HCT116 (cell line): ENCODE data around the gene WHAMM. TPM values are rescaled to one million over a fixed set of nuclear protein-coding genes. Genes with fewer than 3 reads are reported as not detected.

Source experiments
- ATAC-seq: fragments of 200-7000 bp; cut with Tn5 transposase; 2 replicates; pipeline ENCODE4 v1.9.1; 2020; ENCODE audit warnings: mild to moderate bottlenecking, moderate library complexity
- BruUV-seq: library from RNA; stranded (reverse); fragments of 400-500 nt; replicated peaks from 2 replicates; lab custom pipeline; 2021; lab: Mats Ljungman, UMichigan
- CTCF ChIA-PET: fragments of 300-600 bp; sonication (Branson Sonifier 250); formaldehyde crosslinking; loops from one replicate; lab custom pipeline; 2021; ENCODE audit warnings: antibody characterized with exemption; lab: Charles Lee
- POLR2A ChIA-PET: fragments of 300-600, 350-600 bp; sonication (Branson Sonifier 250); formaldehyde crosslinking; loops from one replicate; lab custom pipeline; 2021; ENCODE audit warnings: antibody characterized with exemption; lab: Charles Lee
- RAD21 ChIA-PET, 2 experiments: fragments of 300-600 bp; sonication (Branson Sonifier 250); formaldehyde crosslinking; loops; one replicate each; lab custom pipeline; 2023; ENCODE audit warnings: low total read pairs in 2 of 2; ENCODE audit not compliant: uncharacterized antibody in 2 of 2, unreplicated experiment in 2 of 2, low non-redundant PET in 1 of 2; lab: Charles Lee
- DNase-seq: peaks from one replicate; pipeline ENCODE4 v3.0.0-alpha.2; 2010; ENCODE audit warnings: low read depth, low spot score
- H2AFZ ChIP-seq: fragments of 200-600 bp; shearing (Covaris generic), sonication (generic); 2 replicates; pipeline ENCODE4 v1.6.1; 2017; ENCODE audit warnings: low read depth, mixed run types, mixed read lengths, antibody characterized with exemption, low read length; ENCODE audit not compliant: poor library complexity, severe bottlenecking
- H3K27ac ChIP-seq: 2 replicates; pipeline ENCODE4 v1.5.1; 2012; ENCODE audit warnings: low read depth, low read length
- H3K27me3 ChIP-seq: fragments of 200-600 bp; sonication (generic); 2 replicates; pipeline ENCODE4 v1.6.1; 2016; ENCODE audit warnings: mixed run types, low read length, mixed read lengths; ENCODE audit not compliant: insufficient read depth
- H3K36me3 ChIP-seq, 2 experiments: fragments of 200-500 bp in 1 of 2; fragments of 200-600 bp in 1 of 2; sonication (Bioruptor generic) in 1 of 2; sonication (generic) in 1 of 2; 2 replicates each; pipeline versions ENCODE4 v1.5.1 to v1.6.1; 2014 to 2016; ENCODE audit warnings: low read length in 2 of 2, inconsistent platforms in 1 of 2, mixed read lengths in 1 of 2, mixed run types in 1 of 2; ENCODE audit not compliant: insufficient read depth in 2 of 2, control insufficient read depth in 1 of 2
- H3K4me1 ChIP-seq, 2 experiments: fragments of 200-600 bp in 1 of 2; sonication (generic) in 1 of 2; 2 replicates each; pipeline versions ENCODE4 v1.5.1 to v1.6.1; 2012 to 2017; ENCODE audit warnings: low read length in 2 of 2, inconsistent platforms in 1 of 2, mild to moderate bottlenecking in 1 of 2, mixed read lengths in 1 of 2, mixed run types in 1 of 2, moderate library complexity in 1 of 2; ENCODE audit not compliant: insufficient read depth in 2 of 2, control insufficient read depth in 1 of 2
- H3K4me2 ChIP-seq: fragments of 200-600 bp; sonication (generic); 2 replicates; pipeline ENCODE4 v1.6.1; 2017; ENCODE audit warnings: mixed run types, low read length, mixed read lengths
- H3K4me3 ChIP-seq, 2 experiments: fragments of 200-600 bp in 1 of 2; sonication (generic) in 1 of 2; replicated peaks in 1 of 2; 2 replicates each; pipeline ENCODE4 v1.5.1; 2011 to 2016; ENCODE audit warnings: low read length in 2 of 2, control low read depth in 1 of 2, low read depth in 1 of 2, mild to moderate bottlenecking in 1 of 2, mixed read lengths in 1 of 2, mixed run types in 1 of 2
- H3K79me2 ChIP-seq: fragments of 200-600 bp; sonication (generic); 2 replicates; pipeline ENCODE4 v1.6.1; 2017; ENCODE audit warnings: mild to moderate bottlenecking, mixed run types, low read length, moderate library complexity, mixed read lengths; ENCODE audit not compliant: insufficient read depth
- H3K9ac ChIP-seq: fragments of 200-600 bp; sonication (generic); 2 replicates; pipeline ENCODE4 v1.6.1; 2016; ENCODE audit warnings: low read length, mixed read lengths
- H3K9me2 ChIP-seq: fragments of 200-600 bp; sonication (generic), shearing (Covaris generic); 2 replicates; pipeline ENCODE4 v1.6.1; 2017; ENCODE audit warnings: mixed run types, mild to moderate bottlenecking, moderate library complexity; ENCODE audit not compliant: insufficient read depth
- H3K9me3 ChIP-seq, 2 experiments: fragments of 200-500 bp in 1 of 2; fragments of 200-600 bp in 1 of 2; sonication (Bioruptor generic) in 1 of 2; sonication (generic) in 1 of 2; 2 replicates each; pipeline ENCODE4 v1.6.1; 2014 to 2017; ENCODE audit warnings: low read length in 2 of 2, mixed read lengths in 2 of 2, inconsistent platforms in 1 of 2, low read depth in 1 of 2, mild to moderate bottlenecking in 1 of 2, mixed run types in 1 of 2, moderate library complexity in 1 of 2; ENCODE audit not compliant: control insufficient read depth in 1 of 2, insufficient read depth in 1 of 2
- H4K20me1 ChIP-seq: fragments of 200-600 bp; sonication (generic), shearing (Covaris generic); 2 replicates; pipeline ENCODE4 v1.6.1; 2017; ENCODE audit warnings: mixed run types, mild to moderate bottlenecking, moderate library complexity; ENCODE audit not compliant: insufficient read depth
- ATF3 ChIP-seq: IDR thresholded peaks from 2 replicates; pipeline ENCODE4 v1.6.1; 2012
- CTCF ChIP-seq, 3 experiments: fragments of 200-600 bp in 1 of 3; sonication (generic) in 1 of 3; IDR thresholded peaks in 2 of 3; conservative IDR thresholded peaks in 1 of 3; 2 replicates each; pipeline ENCODE4 v1.5.1; 2012 to 2017; ENCODE audit warnings: low read depth in 2 of 3, low read length in 2 of 3, antibody characterized with exemption in 1 of 3, borderline replicate concordance in 1 of 3, control low read depth in 1 of 3, mild to moderate bottlenecking in 1 of 3, mixed read lengths in 1 of 3, mixed run types in 1 of 3, moderate library complexity in 1 of 3; ENCODE audit not compliant: insufficient read depth in 1 of 3
- ELF1 ChIP-seq: IDR thresholded peaks from 2 replicates; pipeline ENCODE4 v1.6.1; 2012; ENCODE audit warnings: low read depth, borderline replicate concordance
- POLR2A ChIP-seq: IDR thresholded peaks from 2 replicates; pipeline ENCODE4 v1.7.0; 2011; ENCODE audit warnings: borderline replicate concordance; ENCODE audit not compliant: insufficient read depth, insufficient read length; ENCODE audit errors: extremely low read depth
- POLR2AphosphoS5 ChIP-seq: IDR thresholded peaks from 2 replicates; pipeline ENCODE4 v1.6.1; 2011; ENCODE audit warnings: mild to moderate bottlenecking, low read depth, low read length, moderate library complexity
- SIN3A ChIP-seq: IDR thresholded peaks from 2 replicates; pipeline ENCODE4 v1.6.1; 2012; ENCODE audit warnings: low read depth
- YY1 ChIP-seq: IDR thresholded peaks from 2 replicates; pipeline ENCODE4 v1.6.1; 2011; ENCODE audit warnings: low read length, low read depth, moderate library complexity, mild to moderate bottlenecking; ENCODE audit not compliant: insufficient replicate concordance; ENCODE audit errors: extremely low read depth
- ZBTB33 ChIP-seq: IDR thresholded peaks from 2 replicates; pipeline ENCODE4 v1.6.1; 2011; ENCODE audit warnings: mild to moderate bottlenecking, low read length, moderate library complexity; ENCODE audit not compliant: insufficient replicate concordance; ENCODE audit errors: extremely low read depth
- ZNF274 ChIP-seq: fragments of 200-500 bp; sonication (Bioruptor generic); IDR thresholded peaks from 2 replicates; pipeline ENCODE4 v1.6.1; 2014; ENCODE audit warnings: mild to moderate bottlenecking, low read depth, low read length, inconsistent platforms
- intact Hi-C: fragments of 100-400 bp; cut with micrococcal nuclease; formaldehyde crosslinking; loops from 2 replicates; pipeline ENCODE4 v1.10.0; 2022
- total RNA-seq: library from RNA; stranded (reverse); gene quantifications from one replicate; pipeline ENCODE4 v1.2.1, GENCODE V29; 2021; ENCODE audit not compliant: unreplicated experiment
- TF ChIP-seq, protein P1 (sequence below): IDR thresholded peaks from 2 replicates; pipeline ENCODE4 v1.6.1; 2012; ENCODE audit warnings: low read depth

The WHAMM gene
- total RNA-seq, 1 experiment from 2014 or later = 7.1 TPM

DNA sequence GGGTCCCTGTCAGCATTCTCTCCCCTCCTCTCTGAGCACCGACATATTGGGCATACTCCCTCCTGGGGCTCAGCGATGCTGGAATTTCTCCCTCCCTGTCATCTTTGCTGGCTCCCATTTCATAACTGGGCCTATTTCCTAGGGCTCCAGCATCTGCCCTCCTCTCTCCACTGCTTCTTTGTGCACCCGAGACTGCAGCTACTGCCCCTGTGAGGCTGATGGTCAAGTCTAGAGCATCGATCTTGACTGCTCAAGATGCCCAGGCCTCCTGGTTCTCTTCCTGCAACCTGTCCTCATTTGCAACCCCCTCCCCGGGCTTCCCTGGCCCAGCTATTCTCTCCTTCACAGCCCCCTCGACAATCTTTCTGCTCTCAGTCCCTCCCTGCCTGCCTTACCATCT, 53.5 kb downstream of the WHAMM start:
- no TSS peak for BruUV-seq
- TF ChIP-seq, protein P1, sequence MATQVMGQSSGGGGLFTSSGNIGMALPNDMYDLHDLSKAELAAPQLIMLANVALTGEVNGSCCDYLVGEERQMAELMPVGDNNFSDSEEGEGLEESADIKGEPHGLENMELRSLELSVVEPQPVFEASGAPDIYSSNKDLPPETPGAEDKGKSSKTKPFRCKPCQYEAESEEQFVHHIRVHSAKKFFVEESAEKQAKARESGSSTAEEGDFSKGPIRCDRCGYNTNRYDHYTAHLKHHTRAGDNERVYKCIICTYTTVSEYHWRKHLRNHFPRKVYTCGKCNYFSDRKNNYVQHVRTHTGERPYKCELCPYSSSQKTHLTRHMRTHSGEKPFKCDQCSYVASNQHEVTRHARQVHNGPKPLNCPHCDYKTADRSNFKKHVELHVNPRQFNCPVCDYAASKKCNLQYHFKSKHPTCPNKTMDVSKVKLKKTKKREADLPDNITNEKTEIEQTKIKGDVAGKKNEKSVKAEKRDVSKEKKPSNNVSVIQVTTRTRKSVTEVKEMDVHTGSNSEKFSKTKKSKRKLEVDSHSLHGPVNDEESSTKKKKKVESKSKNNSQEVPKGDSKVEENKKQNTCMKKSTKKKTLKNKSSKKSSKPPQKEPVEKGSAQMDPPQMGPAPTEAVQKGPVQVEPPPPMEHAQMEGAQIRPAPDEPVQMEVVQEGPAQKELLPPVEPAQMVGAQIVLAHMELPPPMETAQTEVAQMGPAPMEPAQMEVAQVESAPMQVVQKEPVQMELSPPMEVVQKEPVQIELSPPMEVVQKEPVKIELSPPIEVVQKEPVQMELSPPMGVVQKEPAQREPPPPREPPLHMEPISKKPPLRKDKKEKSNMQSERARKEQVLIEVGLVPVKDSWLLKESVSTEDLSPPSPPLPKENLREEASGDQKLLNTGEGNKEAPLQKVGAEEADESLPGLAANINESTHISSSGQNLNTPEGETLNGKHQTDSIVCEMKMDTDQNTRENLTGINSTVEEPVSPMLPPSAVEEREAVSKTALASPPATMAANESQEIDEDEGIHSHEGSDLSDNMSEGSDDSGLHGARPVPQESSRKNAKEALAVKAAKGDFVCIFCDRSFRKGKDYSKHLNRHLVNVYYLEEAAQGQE = no peak
- TF ChIP-seq ZNF274 = no peak
- TF ChIP-seq SIN3A = no peak
- TF ChIP-seq POLR2A = no peak
- TF ChIP-seq YY1 = no peak
- TF ChIP-seq POLR2AphosphoS5 = no peak
- TF ChIP-seq ZBTB33 = no peak
- TF ChIP-seq CTCF (IDR thresholded peaks at IDR 0.05 in 2 of 3, conservative IDR thresholded peaks at IDR 0.05 in 1 of 3; ENCODE audit: borderline replicate concordance in 1 of 3, insufficient read depth in 1 of 3, low read depth in 2 of 3, low read length in 2 of 3) = no peak
- no peak for TF ChIP-seq ELF1
- no peak for TF ChIP-seq ATF3
- TF ChIP-seq, all 23 proteins: peak for 0
- no peak overlapping the region for H3K4me3 ChIP-seq
- no peaks in the 10 kb centered on the region for H3K9me2 ChIP-seq
- no peak for ATAC-seq
- H3K36me3 ChIP-seq = no peaks in the 10 kb centered on the region
- H3K4me1 ChIP-seq = no peaks in the 10 kb centered on the region
- no peaks in the 10 kb centered on the region for H3K27me3 ChIP-seq
- no peak overlapping the region for H2AFZ ChIP-seq
- H3K9me3 ChIP-seq = no peaks in the 10 kb centered on the region
- no peak overlapping the region for H3K9ac ChIP-seq
- ChIA-PET RAD21 (no interaction called here), POLR2A (no interaction called here), CTCF (interaction anchor here (2.4 kb wide), 1 partner anchor 13 kb away, joined by 9 read pairs; no protein-coding TSS in a partner anchor)
- DNase-seq = no peak
- no peaks in the 10 kb centered on the region for H3K79me2 ChIP-seq
- intact Hi-C loops = no loop called here
- no peak overlapping the region for H3K4me2 ChIP-seq
- H4K20me1 ChIP-seq = no peaks in the 10 kb centered on the region
- H3K27ac ChIP-seq = no peak overlapping the region
